ENCODE data around the gene VAMP7. TPM values are rescaled to one million over a fixed set of nuclear protein-coding genes. Genes with fewer than 3 reads are reported as not detected.
"Not testable (repeated sequence)": the region's sequence is repeated elsewhere in the genome, so short reads cannot be mapped to it uniquely, and the experiment has no call there.

The VAMP7 gene
- total RNA-seq, 3 donors from 2014 or later = 23.9 to 32.9 (median 32.6) TPM

DNA sequence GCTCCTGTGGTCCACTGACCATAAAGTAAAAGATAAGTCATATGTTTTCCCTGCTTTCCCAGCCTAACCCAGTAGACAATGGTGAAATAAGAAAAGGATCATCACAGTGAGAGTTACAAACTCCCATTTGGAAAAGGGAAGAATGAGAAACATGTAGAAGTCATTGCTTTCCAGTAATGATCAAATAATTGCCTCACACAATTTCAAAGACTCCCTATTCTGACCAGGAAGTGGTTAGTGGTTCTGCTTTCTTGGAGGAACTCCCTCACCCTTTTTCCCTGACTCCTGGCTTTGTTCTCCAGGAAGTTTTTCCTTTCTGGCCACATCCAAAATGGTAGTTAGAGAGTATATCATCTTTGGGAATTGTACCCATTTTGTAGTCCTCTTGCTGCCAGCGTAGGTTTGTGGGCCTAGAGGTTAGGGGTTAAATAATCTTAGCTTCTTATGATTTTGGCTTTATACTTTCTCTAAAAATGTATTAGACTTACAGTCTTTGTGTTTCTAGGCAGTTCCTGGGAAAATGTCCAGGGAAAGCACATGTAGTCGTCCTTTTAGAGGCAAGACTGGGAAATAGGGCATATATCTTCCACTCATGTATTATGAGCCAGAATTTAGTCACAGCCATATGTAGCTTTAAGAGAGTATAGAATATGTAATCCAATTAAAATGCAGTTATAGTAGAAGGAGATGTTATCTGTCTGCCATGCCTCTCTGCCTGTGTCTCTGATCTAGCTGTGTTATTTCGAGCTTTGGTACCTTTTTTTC, 10.5 kb downstream of the VAMP7 start:
- DNase-seq (no peak), ATAC-seq (no peak)
- H3K9me3 ChIP-seq = no peaks in the 10 kb centered on the region
- H3K4me3 ChIP-seq = no peak overlapping the region
- intact Hi-C loops (cut with DNase I, micrococcal nuclease) = no loop called here
- TF ChIP-seq, protein P1, sequence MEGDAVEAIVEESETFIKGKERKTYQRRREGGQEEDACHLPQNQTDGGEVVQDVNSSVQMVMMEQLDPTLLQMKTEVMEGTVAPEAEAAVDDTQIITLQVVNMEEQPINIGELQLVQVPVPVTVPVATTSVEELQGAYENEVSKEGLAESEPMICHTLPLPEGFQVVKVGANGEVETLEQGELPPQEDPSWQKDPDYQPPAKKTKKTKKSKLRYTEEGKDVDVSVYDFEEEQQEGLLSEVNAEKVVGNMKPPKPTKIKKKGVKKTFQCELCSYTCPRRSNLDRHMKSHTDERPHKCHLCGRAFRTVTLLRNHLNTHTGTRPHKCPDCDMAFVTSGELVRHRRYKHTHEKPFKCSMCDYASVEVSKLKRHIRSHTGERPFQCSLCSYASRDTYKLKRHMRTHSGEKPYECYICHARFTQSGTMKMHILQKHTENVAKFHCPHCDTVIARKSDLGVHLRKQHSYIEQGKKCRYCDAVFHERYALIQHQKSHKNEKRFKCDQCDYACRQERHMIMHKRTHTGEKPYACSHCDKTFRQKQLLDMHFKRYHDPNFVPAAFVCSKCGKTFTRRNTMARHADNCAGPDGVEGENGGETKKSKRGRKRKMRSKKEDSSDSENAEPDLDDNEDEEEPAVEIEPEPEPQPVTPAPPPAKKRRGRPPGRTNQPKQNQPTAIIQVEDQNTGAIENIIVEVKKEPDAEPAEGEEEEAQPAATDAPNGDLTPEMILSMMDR (IDR thresholded peaks at IDR 0.05) = no peak
- H3K4me1 ChIP-seq (ENCODE audit: low read depth) = no peaks in the 10 kb centered on the region
- no peaks in the 10 kb centered on the region for H3K36me3 ChIP-seq (ENCODE audit: low read depth)

DNA sequence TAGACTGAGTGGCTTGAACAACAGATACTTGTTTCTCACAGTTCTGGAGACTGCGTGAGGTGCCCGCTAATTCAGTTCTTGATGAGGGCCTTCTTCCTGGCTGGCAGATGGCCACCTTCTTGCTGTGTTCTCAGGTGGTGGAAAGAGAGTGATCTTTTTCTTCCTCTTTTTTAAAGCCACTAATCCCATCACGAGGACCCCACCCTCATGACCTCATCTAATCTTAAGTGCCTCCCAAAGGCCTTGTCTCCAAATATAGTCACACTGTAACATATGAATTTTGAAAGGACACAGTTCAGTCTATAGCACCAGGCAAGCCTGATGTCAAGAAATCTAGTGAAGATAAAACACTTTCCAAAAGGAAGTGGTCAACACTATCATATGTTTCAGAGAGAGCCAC, 12.4 kb downstream of the VAMP7 start:
- Histone ChIP-seq H3K4me1 (ENCODE audit: low read depth) (no peaks in the 10 kb centered on the region), H3K4me3 (no peak overlapping the region), H3K36me3 (ENCODE audit: low read depth) (no peaks in the 10 kb centered on the region), H3K9me3 (no peaks in the 10 kb centered on the region)
- no peak for ATAC-seq
- intact Hi-C loops (cut with DNase I, micrococcal nuclease) = no loop called here
- TF ChIP-seq, protein P1 (IDR thresholded peaks at IDR 0.05) = no peak
- no peak for DNase-seq

DNA sequence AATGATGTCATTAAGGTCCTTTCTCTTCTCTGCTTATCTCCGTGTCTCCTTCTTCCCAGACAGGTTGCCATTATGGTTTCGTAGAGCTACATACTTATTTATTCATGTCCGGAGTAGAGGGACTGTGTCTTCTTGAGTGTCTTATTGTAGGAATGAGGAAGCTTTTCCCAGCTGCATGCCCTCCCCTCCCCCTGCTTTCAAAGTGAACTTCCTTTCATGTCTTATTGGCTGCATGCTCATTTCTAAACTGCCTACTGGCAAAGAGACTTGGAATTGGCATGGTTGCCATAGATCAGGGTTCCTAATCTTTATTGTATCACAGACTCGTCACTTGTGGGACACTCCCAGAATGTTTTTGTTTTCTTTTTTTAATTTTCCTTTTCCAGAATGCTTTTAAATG, 15.4 kb downstream of the VAMP7 start:
- H3K4me1 ChIP-seq (ENCODE audit: low read depth) = no peaks in the 10 kb centered on the region
- peaks cover 5% of the 10 kb centered on the region for H3K9me3 ChIP-seq
- ATAC-seq (no peak), DNase-seq (peak in 1 of 3 donors; percentile 22)
- H3K4me3 ChIP-seq = no peak overlapping the region
- no peaks in the 10 kb centered on the region for H3K36me3 ChIP-seq (ENCODE audit: low read depth)
- TF ChIP-seq, protein P1 (IDR thresholded peaks at IDR 0.05) = no peak
- intact Hi-C loops (cut with DNase I, micrococcal nuclease) = no loop called here

DNA sequence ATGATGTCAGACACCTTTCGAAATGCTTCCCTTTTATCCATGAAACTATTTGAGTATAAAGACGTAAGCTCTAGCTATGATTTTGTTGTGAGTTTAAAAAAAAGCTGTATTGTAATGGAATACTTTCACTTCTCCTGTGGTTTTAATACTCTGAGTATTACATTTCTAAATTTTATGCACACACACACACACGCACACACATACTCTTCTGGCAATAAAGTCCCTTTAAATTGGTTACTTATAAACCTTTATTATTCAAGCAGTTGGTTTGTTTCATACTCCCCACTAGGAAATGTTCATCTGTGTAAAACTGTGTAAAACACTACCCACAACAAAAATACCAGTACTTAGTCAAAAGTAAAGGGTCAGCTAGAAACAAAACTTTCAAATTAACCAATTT, 18.2 kb downstream of the VAMP7 start:
- ATAC-seq = peak; percentile 74
- H3K36me3 ChIP-seq (ENCODE audit: low read depth) = no peaks in the 10 kb centered on the region
- intact Hi-C loops (cut with DNase I, micrococcal nuclease) = no loop called here
- no peak overlapping the region for H3K4me3 ChIP-seq
- H3K4me1 ChIP-seq (ENCODE audit: low read depth) = no peaks in the 10 kb centered on the region
- peaks cover 5% of the 10 kb centered on the region for H3K9me3 ChIP-seq
- DNase-seq = peak in 1 of 3 donors; percentile 59
- TF ChIP-seq, protein P1 (IDR thresholded peaks at IDR 0.05) = no peak

DNA sequence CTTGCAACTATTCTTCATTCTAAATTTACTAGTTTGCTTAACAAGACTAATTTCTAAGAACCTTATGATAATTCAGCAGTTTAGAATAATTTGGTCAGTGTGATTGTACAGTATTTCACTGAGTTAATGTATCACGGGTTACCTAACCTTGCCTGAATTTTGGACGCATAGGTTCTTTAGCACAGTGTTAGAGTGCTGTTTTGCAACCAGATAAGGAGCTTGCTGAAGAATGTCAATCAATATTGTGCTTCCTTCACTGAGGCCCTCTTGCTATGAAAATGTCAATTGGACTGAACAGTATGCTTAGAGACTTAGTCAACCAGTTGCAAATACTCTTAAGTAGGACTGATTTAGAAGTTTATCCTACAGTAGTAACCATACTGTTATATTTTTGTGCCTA, 19.6 kb downstream of the VAMP7 start:
- intact Hi-C loops (cut with DNase I, micrococcal nuclease) = no loop called here
- Histone ChIP-seq H3K36me3 (ENCODE audit: low read depth) (no peaks in the 10 kb centered on the region), H3K4me3 (no peak overlapping the region), H3K9me3 (peaks cover 5% of the 10 kb centered on the region), H3K4me1 (ENCODE audit: low read depth) (no peaks in the 10 kb centered on the region)
- ATAC-seq (no peak), DNase-seq (no peak)
- TF ChIP-seq, protein P1 (IDR thresholded peaks at IDR 0.05) = no peak

DNA sequence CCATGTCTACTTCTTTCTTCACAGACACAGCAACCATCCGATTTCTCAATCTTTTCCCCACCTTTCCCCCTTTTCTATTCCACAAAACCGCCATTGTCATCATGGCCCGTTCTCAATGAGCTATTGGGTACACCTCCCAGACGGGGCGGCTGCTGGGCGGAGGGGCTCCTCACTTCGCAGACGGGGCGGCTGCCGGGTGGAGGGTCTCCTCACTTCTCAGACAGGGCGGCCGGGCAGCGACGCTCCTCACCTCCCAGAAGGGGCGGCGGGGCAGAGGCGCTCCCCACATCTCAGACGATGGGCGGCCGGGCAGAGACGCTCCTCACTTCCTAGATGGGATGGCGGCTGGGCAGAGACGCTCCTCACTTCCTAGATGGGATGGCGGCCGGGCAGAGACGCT, 26.5 kb downstream of the VAMP7 start:
- intact Hi-C loops (cut with DNase I, micrococcal nuclease); H3K36me3 ChIP-seq (ENCODE audit: low read depth); DNase-seq; ATAC-seq; H3K4me3 ChIP-seq; H3K4me1 ChIP-seq (ENCODE audit: low read depth); H3K9me3 ChIP-seq: not testable (repeated sequence)

Measured in mucosa of descending colon (tissue), 3 donors.